HepG2 (cell line): ENCODE measurements around the gene NKD1. TPM values are rescaled to one million over a fixed set of nuclear protein-coding genes. Genes with fewer than 3 reads are reported as not detected.

ENCODE experiments used
- AGO2 ChIP-seq: fragments of 200-400 bp; formaldehyde crosslinking; optimal IDR thresholded peaks from 2 replicates; pipeline ENCODE3; 2017; ENCODE audit warnings: mild to moderate bottlenecking, low read depth, low read length, moderate library complexity
- CHD4 ChIP-seq: fragments of 200-600 bp; sonication (generic); IDR thresholded peaks from 2 replicates; pipeline ENCODE4 v1.7.0; 2017; ENCODE audit warnings: mild to moderate bottlenecking, low read length, borderline replicate concordance
- HNRNPH1 ChIP-seq: fragments of 200-400 bp; formaldehyde crosslinking; optimal IDR thresholded peaks from 2 replicates; pipeline ENCODE3; 2017; ENCODE audit warnings: mild to moderate bottlenecking, low read depth, low read length
- HOXD1 ChIP-seq: sonication (generic); formaldehyde crosslinking; IDR thresholded peaks from 2 replicates; pipeline ENCODE4 v1.5.0; 2020; ENCODE audit warnings: missing genetic modification reagents
- IKZF4 ChIP-seq: sonication (generic); formaldehyde crosslinking; IDR thresholded peaks from 2 replicates; pipeline ENCODE4 v1.5.1; 2020; ENCODE audit warnings: borderline replicate concordance, mild to moderate bottlenecking, low read depth, missing genetic modification reagents; ENCODE audit errors: not compliant biosample characterization
- KLF6 ChIP-seq: IDR thresholded peaks from 2 replicates; pipeline ENCODE4 v1.8.0; 2016; ENCODE audit warnings: missing biosample characterization, missing genetic modification reagents
- MIER2 ChIP-seq: IDR thresholded peaks from 2 replicates; pipeline ENCODE4 v1.6.1; 2016; ENCODE audit warnings: missing biosample characterization, missing genetic modification reagents
- NFKBIZ ChIP-seq: IDR thresholded peaks from 2 replicates; pipeline ENCODE4 v1.6.1; 2018; ENCODE audit warnings: missing genetic modification reagents, missing compliant biosample characterization
- RBM22 ChIP-seq: fragments of 200-400 bp; formaldehyde crosslinking; optimal IDR thresholded peaks from 2 replicates; pipeline ENCODE3; 2017; ENCODE audit warnings: mild to moderate bottlenecking, low read length, moderate library complexity
- REPIN1 ChIP-seq: sonication (generic); formaldehyde crosslinking; IDR thresholded peaks from 2 replicates; pipeline ENCODE4 v1.8.0; 2022; ENCODE audit warnings: missing genetic modification reagents, low read depth, mild to moderate bottlenecking, borderline replicate concordance
- RFX5 ChIP-seq: IDR thresholded peaks from 2 replicates; pipeline ENCODE4 v1.6.1; 2011; ENCODE audit warnings: low read depth, low read length, improper control_type of control experiment
- SOX5 ChIP-seq: IDR thresholded peaks from 2 replicates; pipeline ENCODE4 v1.6.1; 2016; ENCODE audit warnings: borderline replicate concordance
- TBX3 ChIP-seq: fragments of 450-650 bp; IDR thresholded peaks from 2 replicates; pipeline ENCODE4 v1.6.1; 2017; ENCODE audit warnings: antibody characterized with exemption, mild to moderate bottlenecking, inconsistent platforms, borderline replicate concordance
- TOPORS ChIP-seq: sonication (generic); formaldehyde crosslinking; IDR thresholded peaks from 2 replicates; pipeline ENCODE4 v1.8.0; 2023; ENCODE audit warnings: mild to moderate bottlenecking, missing genetic modification reagents
- ZBTB38 ChIP-seq: sonication (generic); formaldehyde crosslinking; IDR thresholded peaks from 2 replicates; pipeline ENCODE4 v1.5.1; 2020; ENCODE audit warnings: mild to moderate bottlenecking, missing genetic modification reagents
- ZNF354B ChIP-seq: sonication (generic); formaldehyde crosslinking; IDR thresholded peaks from 2 replicates; pipeline ENCODE4 v1.8.0; 2022; ENCODE audit warnings: mild to moderate bottlenecking, missing genetic modification reagents
- ZNF549 ChIP-seq: sonication (generic); formaldehyde crosslinking; IDR thresholded peaks from 2 replicates; pipeline ENCODE4 v1.5.0; 2020; ENCODE audit warnings: missing genetic modification reagents
- ZNF552 ChIP-seq: sonication (generic); formaldehyde crosslinking; IDR thresholded peaks from 2 replicates; pipeline ENCODE4 v1.9.0; 2022; ENCODE audit warnings: missing genetic modification reagents, mild to moderate bottlenecking, borderline replicate concordance
- ZNF7 ChIP-seq: IDR thresholded peaks from 2 replicates; pipeline ENCODE4 v1.6.1; 2016; ENCODE audit warnings: missing biosample characterization, missing genetic modification reagents
- ZNF746 ChIP-seq: sonication (generic); formaldehyde crosslinking; IDR thresholded peaks from 2 replicates; pipeline ENCODE4 v1.8.0; 2022; ENCODE audit warnings: mild to moderate bottlenecking, missing genetic modification reagents
- ZNF747 ChIP-seq: sonication (generic); formaldehyde crosslinking; IDR thresholded peaks from 2 replicates; pipeline ENCODE4 v1.8.1; 2023; ENCODE audit warnings: missing genetic modification reagents, mild to moderate bottlenecking, borderline replicate concordance
- ZNF775 ChIP-seq: sonication (generic); formaldehyde crosslinking; IDR thresholded peaks from 2 replicates; pipeline ENCODE4 v1.4.0; 2020; ENCODE audit warnings: missing genetic modification reagents, mild to moderate bottlenecking, moderate library complexity, borderline replicate concordance
- polyA plus RNA-seq, 8 experiments: library from polyadenylated mRNA; depleted of rRNA in 3 of 8; stranded (reverse) in 7 of 8; unstranded in 1 of 8; fragments of >200 nt; fragmentation: Illumina TruSeq in 4 of 8; extraction: Trizol in 4 of 8; gene quantifications; 2 replicates each; pipeline versions ENCODE4 v1.2.1 to v1.2.3, GENCODE V29; 2011 to 2016; ENCODE audit warnings: low read depth in 4 of 8, missing spikeins in 1 of 8, mixed read lengths in 1 of 8; ENCODE audit not compliant: insufficient read depth in 1 of 8
- total RNA-seq, 5 experiments: library from RNA; depleted of rRNA; stranded (reverse); fragments of >200 nt; fragmentation: Illumina TruSeq; extraction: Trizol; gene quantifications; 2 replicates each; pipeline ENCODE4 v1.2.3, GENCODE V29; 2016; ENCODE audit warnings: low read depth in 1 of 5
- TF ChIP-seq, protein P1 (sequence below): sonication (generic); formaldehyde crosslinking; IDR thresholded peaks from 2 replicates; pipeline ENCODE4 v1.5.1; 2020; ENCODE audit warnings: missing genetic modification reagents, mild to moderate bottlenecking, borderline replicate concordance
- TF ChIP-seq, protein P2 (sequence below): sonication (generic); formaldehyde crosslinking; IDR thresholded peaks from 2 replicates; pipeline ENCODE4 v1.4.0; 2020; ENCODE audit warnings: mild to moderate bottlenecking, missing genetic modification reagents

Gene NKD1
- total and polyA plus RNA-seq, 2 of the 13 experiments (the other 11 are each of a cell fraction or from before 2014, with no cell fraction given): 70.4 to 121 TPM

GRCh38 chr16:50553731-50554360, 5.7 kb downstream of the NKD1 start (continued):
- TF ChIP-seq REPIN1 (no peak), HNRNPH1 (peak; percentile 60), RFX5 (no peak), RBM22 (peak; percentile 61), MIER2 (CRISPR knock-in tag) (no peak), ZNF552 (CRISPR knock-in tag) (no peak), IKZF4 (CRISPR knock-in tag) (no peak), ZNF775 (CRISPR knock-in tag) (no peak), ZBTB38 (CRISPR knock-in tag) (0 out of 2 replicates have a peak, but pooled peaks have one; percentile 60), ZNF746 (CRISPR knock-in tag) (no peak), HOXD1 (CRISPR knock-in tag) (no peak), KLF6 (CRISPR knock-in tag) (no peak), ZNF549 (CRISPR knock-in tag) (no peak), ZNF7 (CRISPR knock-in tag) (no peak), ZNF354B (CRISPR knock-in tag) (no peak), NFKBIZ (CRISPR knock-in tag) (no peak), AGO2 (peak; percentile 98), ZNF747 (CRISPR knock-in tag) (no peak), TOPORS (CRISPR knock-in tag) (no peak), SOX5 (CRISPR knock-in tag) (no peak), TBX3 (no peak), CHD4 (no peak)
- TF ChIP-seq, protein P1, sequence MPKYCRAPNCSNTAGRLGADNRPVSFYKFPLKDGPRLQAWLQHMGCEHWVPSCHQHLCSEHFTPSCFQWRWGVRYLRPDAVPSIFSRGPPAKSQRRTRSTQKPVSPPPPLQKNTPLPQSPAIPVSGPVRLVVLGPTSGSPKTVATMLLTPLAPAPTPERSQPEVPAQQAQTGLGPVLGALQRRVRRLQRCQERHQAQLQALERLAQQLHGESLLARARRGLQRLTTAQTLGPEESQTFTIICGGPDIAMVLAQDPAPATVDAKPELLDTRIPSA (CRISPR knock-in tag): no peak
- TF ChIP-seq, protein P2, sequence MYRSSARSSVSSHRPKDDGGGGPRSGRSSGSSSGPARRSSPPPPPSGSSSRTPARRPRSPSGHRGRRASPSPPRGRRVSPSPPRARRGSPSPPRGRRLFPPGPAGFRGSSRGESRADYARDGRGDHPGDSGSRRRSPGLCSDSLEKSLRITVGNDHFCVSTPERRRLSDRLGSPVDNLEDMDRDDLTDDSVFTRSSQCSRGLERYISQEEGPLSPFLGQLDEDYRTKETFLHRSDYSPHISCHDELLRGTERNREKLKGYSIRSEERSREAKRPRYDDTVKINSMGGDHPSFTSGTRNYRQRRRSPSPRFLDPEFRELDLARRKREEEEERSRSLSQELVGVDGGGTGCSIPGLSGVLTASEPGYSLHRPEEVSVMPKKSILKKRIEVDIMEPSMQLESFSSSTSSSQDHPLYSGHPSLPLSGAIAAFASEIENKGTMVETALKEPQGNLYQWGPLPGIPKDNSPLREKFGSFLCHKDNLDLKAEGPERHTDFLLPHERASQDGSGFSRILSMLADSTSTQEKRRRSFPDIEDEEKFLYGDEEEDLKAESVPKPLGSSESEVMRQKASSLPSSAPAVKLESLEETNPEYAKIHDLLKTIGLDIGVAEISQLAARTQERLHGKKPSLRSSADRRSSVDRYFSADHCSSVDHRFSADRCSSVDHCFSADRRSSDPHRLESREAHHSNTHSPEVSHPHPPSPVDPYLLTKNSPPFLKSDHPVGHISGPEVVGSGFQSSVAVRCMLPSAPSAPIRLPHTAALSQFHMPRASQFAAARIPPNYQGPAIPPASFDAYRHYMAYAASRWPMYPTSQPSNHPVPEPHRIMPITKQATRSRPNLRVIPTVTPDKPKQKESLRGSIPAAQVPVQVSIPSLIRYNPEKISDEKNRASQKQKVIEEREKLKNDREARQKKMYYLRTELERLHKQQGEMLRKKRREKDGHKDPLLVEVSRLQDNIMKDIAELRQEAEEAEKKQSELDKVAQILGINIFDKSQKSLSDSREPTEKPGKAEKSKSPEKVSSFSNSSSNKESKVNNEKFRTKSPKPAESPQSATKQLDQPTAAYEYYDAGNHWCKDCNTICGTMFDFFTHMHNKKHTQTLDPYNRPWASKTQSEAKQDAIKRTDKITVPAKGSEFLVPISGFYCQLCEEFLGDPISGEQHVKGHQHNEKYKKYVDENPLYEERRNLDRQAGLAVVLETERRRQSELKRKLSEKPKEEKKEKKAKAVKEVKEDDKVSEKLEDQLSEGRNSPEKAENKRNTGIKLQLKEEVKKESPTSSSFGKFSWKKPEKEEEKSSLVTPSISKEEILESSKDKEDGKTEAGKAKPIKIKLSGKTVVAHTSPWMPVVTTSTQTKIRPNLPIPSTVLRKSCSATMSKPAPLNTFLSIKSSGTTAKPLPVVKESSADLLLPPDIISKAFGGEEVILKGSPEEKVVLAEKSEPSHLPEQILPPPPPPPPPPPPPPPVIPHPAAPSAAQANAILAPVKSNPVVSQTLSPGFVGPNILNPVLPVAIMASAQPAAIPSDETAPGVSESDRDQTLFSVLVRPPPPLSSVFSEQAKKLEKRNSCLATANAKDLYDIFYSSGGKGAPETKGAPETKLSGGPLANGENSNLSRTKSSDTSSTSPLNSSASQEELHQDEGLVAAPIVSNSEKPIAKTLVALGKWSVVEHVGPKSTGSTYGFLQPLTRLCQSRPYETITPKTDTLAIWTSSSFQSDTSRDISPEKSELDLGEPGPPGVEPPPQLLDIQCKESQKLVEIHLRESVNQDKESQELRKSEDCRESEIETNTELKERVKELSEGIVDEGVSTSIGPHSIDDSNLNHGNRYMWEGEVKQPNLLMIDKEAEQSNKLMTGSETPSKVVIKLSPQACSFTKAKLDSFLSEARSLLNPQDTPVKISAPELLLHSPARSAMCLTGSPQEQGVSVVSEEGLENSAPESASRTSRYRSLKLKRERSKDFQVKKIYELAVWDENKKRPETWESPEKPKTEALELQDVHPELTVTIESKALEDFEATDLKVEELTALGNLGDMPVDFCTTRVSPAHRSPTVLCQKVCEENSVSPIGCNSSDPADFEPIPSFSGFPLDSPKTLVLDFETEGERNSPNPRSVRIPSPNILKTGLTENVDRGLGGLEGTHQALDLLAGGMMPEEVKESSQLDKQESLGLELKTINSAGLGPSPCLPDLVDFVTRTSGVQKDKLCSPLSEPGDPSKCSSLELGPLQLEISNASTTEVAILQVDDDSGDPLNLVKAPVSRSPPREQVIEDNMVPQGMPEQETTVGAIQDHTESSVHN: no peak
